ENCODE measurements around the gene ZNF358. TPM values are rescaled to one million over a fixed set of nuclear protein-coding genes. Genes with fewer than 3 reads are reported as not detected.
A peak's percentile ranks its signal among the peaks of the same experiment; 100 is the strongest.

The ZNF358 gene
- total and polyA plus RNA-seq, 4 donors, result 49.1 to 119 (median 56.5) TPM

GRCh38 chr19:7500811-7501450, 15.0 kb upstream of the ZNF358 start:
- Histone ChIP-seq H3K27me3 (ENCODE audit: control insufficient read depth in 1 of 2, insufficient read depth in 2 of 2, low read length in 1 of 2) (no peaks in the 10 kb centered on the region), H3K4me3 (ENCODE audit: low read length in 2 of 2) (peak overlapping the region in 1 of 2 donors; percentile 5), H3K36me3 (ENCODE audit: control insufficient read depth in 1 of 2, insufficient read depth in 2 of 2, low read length in 1 of 2) (no peaks in the 10 kb centered on the region), H3K9me3 (ENCODE audit: control insufficient read depth, low read length) (no peaks in the 10 kb centered on the region), H3K4me1 (ENCODE audit: control insufficient read depth in 1 of 2, insufficient read depth in 2 of 2, low read length in 2 of 2) (no peaks in the 10 kb centered on the region), H3K27ac (ENCODE audit: low read depth in 1 of 2, low read length in 2 of 2) (no peak overlapping the region)
- WGBS, 2 donors, result 2 to 3% methylated on average over 73 to 93 of the region's 93 CpGs
- intact Hi-C loops (cut with DNase I), result no loop called here
- ATAC-seq (ENCODE audit: low FRiP score) (peak; percentile 67), DNase-seq (no peak)

DNA sequence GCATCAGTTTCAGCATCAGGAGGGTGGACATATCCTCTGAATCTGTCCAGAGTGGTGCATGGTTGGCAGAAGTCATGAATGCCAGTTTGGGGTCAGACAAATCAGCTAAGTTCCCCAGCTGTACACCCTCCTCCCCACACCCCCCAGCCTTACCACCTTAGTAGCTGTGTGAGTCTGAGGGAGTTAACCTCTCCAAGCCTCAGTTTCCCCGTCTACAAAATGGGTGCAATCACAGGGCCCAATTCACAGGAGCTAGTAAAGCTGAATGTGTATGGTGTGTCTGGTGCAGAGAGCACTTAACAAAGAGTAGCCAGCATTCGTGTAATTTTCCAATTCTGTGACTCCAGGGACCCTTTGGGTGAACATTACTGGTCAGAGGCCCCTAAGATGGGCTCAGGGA, 13.4 kb upstream of the ZNF358 start:
- no peaks in the 10 kb centered on the region for H3K4me1 ChIP-seq (ENCODE audit: control insufficient read depth in 1 of 2, insufficient read depth in 2 of 2, low read length in 2 of 2)
- no peaks in the 10 kb centered on the region for H3K9me3 ChIP-seq (ENCODE audit: control insufficient read depth, low read length)
- H3K36me3 ChIP-seq (ENCODE audit: control insufficient read depth in 1 of 2, insufficient read depth in 2 of 2, low read length in 1 of 2), result no peaks in the 10 kb centered on the region
- intact Hi-C loops (cut with DNase I), result no loop called here
- no peaks in the 10 kb centered on the region for H3K27me3 ChIP-seq (ENCODE audit: control insufficient read depth in 1 of 2, insufficient read depth in 2 of 2, low read length in 1 of 2)
- H3K4me3 ChIP-seq (ENCODE audit: low read length in 2 of 2), result no peak overlapping the region
- no peak overlapping the region for H3K27ac ChIP-seq (ENCODE audit: low read depth in 1 of 2, low read length in 2 of 2)
- ATAC-seq (ENCODE audit: low FRiP score) (no peak), DNase-seq (no peak)
- 41 to 66% methylated on average over 2 of the region's 2 CpGs for WGBS, 2 donors

GRCh38 chr19:7504684-7505083, 11.2 kb upstream of the ZNF358 start:
- H3K9me3 ChIP-seq (ENCODE audit: control insufficient read depth, low read length), result no peaks in the 10 kb centered on the region
- no peaks in the 10 kb centered on the region for H3K27me3 ChIP-seq (ENCODE audit: control insufficient read depth in 1 of 2, insufficient read depth in 2 of 2, low read length in 1 of 2)
- ATAC-seq (ENCODE audit: low FRiP score), result no peak
- 87 to 91% methylated on average over 6 of the region's 6 CpGs for WGBS, 2 donors
- no peak for DNase-seq
- H3K4me3 ChIP-seq (ENCODE audit: low read length in 2 of 2), result no peak overlapping the region
- intact Hi-C loops (cut with DNase I), result no loop called here
- H3K4me1 ChIP-seq (ENCODE audit: control insufficient read depth in 1 of 2, insufficient read depth in 2 of 2, low read length in 2 of 2), result no peaks in the 10 kb centered on the region
- H3K27ac ChIP-seq (ENCODE audit: low read depth in 1 of 2, low read length in 2 of 2), result no peak overlapping the region
- no peaks in the 10 kb centered on the region for H3K36me3 ChIP-seq (ENCODE audit: control insufficient read depth in 1 of 2, insufficient read depth in 2 of 2, low read length in 1 of 2)

- no peaks in the 10 kb centered on the region for H3K9me3 ChIP-seq (ENCODE audit: control insufficient read depth, low read length)
- no peak overlapping the region for H3K4me3 ChIP-seq (ENCODE audit: low read length in 2 of 2)
- ATAC-seq (ENCODE audit: low FRiP score) (no peak), DNase-seq (no peak)
- H3K4me1 ChIP-seq (ENCODE audit: control insufficient read depth in 1 of 2, insufficient read depth in 2 of 2, low read length in 2 of 2), result no peaks in the 10 kb centered on the region
- no peak overlapping the region for H3K27ac ChIP-seq (ENCODE audit: low read depth in 1 of 2, low read length in 2 of 2)
- 53 to 62% methylated on average over 19 of the region's 19 CpGs for WGBS, 2 donors
- H3K27me3 ChIP-seq (ENCODE audit: control insufficient read depth in 1 of 2, insufficient read depth in 2 of 2, low read length in 1 of 2), result no peaks in the 10 kb centered on the region
- no peaks in the 10 kb centered on the region for H3K36me3 ChIP-seq (ENCODE audit: control insufficient read depth in 1 of 2, insufficient read depth in 2 of 2, low read length in 1 of 2)
- intact Hi-C loops (cut with DNase I), result no loop called here
These were observed 10.6 kb upstream of the ZNF358 start for GRCh38 chr19:7505288-7505681.

GRCh38 chr19:7505682-7506384, 10.1 kb upstream of the ZNF358 start:
- H3K36me3 ChIP-seq (ENCODE audit: control insufficient read depth in 1 of 2, insufficient read depth in 2 of 2, low read length in 1 of 2), result no peaks in the 10 kb centered on the region
- DNase-seq (peak in 1 of 2 donors; percentile 72), ATAC-seq (ENCODE audit: low FRiP score) (peak; percentile 68)
- WGBS, 2 donors, result 5 to 6% methylated on average over 22 to 33 of the region's 33 CpGs
- H3K27me3 ChIP-seq (ENCODE audit: control insufficient read depth in 1 of 2, insufficient read depth in 2 of 2, low read length in 1 of 2), result no peaks in the 10 kb centered on the region
- no peaks in the 10 kb centered on the region for H3K4me1 ChIP-seq (ENCODE audit: control insufficient read depth in 1 of 2, insufficient read depth in 2 of 2, low read length in 2 of 2)
- intact Hi-C loops (cut with DNase I), result no loop called here
- no peaks in the 10 kb centered on the region for H3K9me3 ChIP-seq (ENCODE audit: control insufficient read depth, low read length)
- no peak overlapping the region for H3K4me3 ChIP-seq (ENCODE audit: low read length in 2 of 2)
- no peak overlapping the region for H3K27ac ChIP-seq (ENCODE audit: low read depth in 1 of 2, low read length in 2 of 2)

DNA sequence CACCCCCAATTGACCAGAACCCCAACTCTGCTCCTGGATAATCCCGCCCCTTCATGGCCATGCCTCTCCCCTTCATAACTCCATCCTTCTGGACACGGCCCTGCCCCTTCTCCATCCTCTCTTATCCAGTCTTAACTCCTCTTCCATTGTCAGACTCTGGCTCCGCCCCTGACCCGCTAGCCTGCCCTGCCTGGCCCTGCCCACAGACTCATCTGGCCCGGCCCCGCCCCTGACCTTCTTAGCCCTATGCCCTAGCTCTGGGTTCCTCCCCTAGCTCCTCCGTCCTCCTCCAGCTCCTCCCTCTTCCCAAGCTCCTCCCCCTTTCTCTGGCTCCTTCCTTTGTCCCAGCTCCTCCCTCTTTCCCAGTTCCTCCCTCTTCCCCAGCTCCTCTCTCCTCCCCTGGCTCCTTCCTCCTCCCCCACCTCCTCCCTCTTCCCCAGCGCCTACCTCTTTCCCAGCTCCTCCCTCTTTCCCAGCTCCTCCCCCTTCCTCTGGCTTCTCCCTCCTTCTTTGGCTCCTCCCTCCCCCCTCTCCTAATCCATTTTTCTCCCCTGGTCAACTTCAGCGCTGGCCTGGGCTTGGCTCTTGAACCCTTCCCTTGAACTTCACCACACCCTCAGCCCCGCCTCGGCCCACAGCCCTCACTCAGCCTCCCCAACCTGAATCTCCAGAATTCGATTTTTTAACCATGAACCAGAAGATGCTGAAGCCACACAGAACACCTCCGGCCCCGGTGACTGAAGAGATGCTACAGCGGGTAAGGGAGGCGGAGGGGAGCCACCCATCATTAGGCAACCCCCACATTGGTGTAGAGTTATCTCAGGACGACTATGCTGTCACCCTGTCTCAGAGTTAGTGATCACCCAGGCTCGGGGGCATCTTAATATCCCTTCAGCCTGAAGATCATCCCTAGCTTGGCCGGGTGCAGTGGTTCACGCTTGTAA, 9.2 kb upstream of the ZNF358 start:
- no peaks in the 10 kb centered on the region for H3K9me3 ChIP-seq (ENCODE audit: control insufficient read depth, low read length)
- ATAC-seq (ENCODE audit: low FRiP score) (peak; percentile 89), DNase-seq (peak; percentile 91 to 95)
- no peaks in the 10 kb centered on the region for H3K36me3 ChIP-seq (ENCODE audit: control insufficient read depth in 1 of 2, insufficient read depth in 2 of 2, low read length in 1 of 2)
- intact Hi-C loops (cut with DNase I), result no loop called here
- no peaks in the 10 kb centered on the region for H3K27me3 ChIP-seq (ENCODE audit: control insufficient read depth in 1 of 2, insufficient read depth in 2 of 2, low read length in 1 of 2)
- no peaks in the 10 kb centered on the region for H3K4me1 ChIP-seq (ENCODE audit: control insufficient read depth in 1 of 2, insufficient read depth in 2 of 2, low read length in 2 of 2)
- 52% methylated on average over 20 of the region's 20 CpGs for WGBS, 2 donors
- no peak overlapping the region for H3K27ac ChIP-seq (ENCODE audit: low read depth in 1 of 2, low read length in 2 of 2)
- H3K4me3 ChIP-seq (ENCODE audit: low read length in 2 of 2), result no peak overlapping the region

DNA sequence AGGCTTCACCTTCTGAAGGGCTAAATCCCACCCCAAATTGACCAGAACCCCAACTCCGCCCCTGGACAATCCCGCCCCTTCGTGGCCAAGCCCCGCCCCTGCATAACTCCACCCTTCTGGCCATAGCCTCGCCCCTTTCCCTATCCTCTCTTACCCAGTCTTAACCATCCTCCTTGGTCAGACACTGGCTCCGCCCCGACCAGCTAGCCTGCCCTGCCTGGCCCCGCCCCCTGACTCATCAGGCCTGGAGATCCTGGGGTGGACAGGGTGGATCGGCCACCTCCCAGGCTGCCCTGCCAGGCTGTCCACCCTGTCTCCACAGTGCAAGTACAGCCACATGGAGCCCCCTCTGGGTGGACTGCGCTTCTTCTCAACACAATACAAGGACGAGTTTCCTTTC, 8.0 kb upstream of the ZNF358 start:
- DNase-seq (peak; percentile 91 to 94), ATAC-seq (ENCODE audit: low FRiP score) (peak; percentile 60)
- H3K36me3 ChIP-seq (ENCODE audit: control insufficient read depth in 1 of 2, insufficient read depth in 2 of 2, low read length in 1 of 2), result no peaks in the 10 kb centered on the region
- no peaks in the 10 kb centered on the region for H3K27me3 ChIP-seq (ENCODE audit: control insufficient read depth in 1 of 2, insufficient read depth in 2 of 2, low read length in 1 of 2)
- WGBS, 2 donors, result 49% methylated on average over 11 of the region's 11 CpGs
- no peaks in the 10 kb centered on the region for H3K4me1 ChIP-seq (ENCODE audit: control insufficient read depth in 1 of 2, insufficient read depth in 2 of 2, low read length in 2 of 2)
- intact Hi-C loops (cut with DNase I), result no loop called here
- no peak overlapping the region for H3K27ac ChIP-seq (ENCODE audit: low read depth in 1 of 2, low read length in 2 of 2)
- H3K9me3 ChIP-seq (ENCODE audit: control insufficient read depth, low read length), result no peaks in the 10 kb centered on the region
- H3K4me3 ChIP-seq (ENCODE audit: low read length in 2 of 2), result no peak overlapping the region

GRCh38 chr19:7509625-7510024, 6.3 kb upstream of the ZNF358 start:
- Histone ChIP-seq H3K4me3 (ENCODE audit: low read length in 2 of 2) (no peak overlapping the region), H3K27me3 (ENCODE audit: control insufficient read depth in 1 of 2, insufficient read depth in 2 of 2, low read length in 1 of 2) (no peaks in the 10 kb centered on the region), H3K4me1 (ENCODE audit: control insufficient read depth in 1 of 2, insufficient read depth in 2 of 2, low read length in 2 of 2) (no peaks in the 10 kb centered on the region), H3K27ac (ENCODE audit: low read depth in 1 of 2, low read length in 2 of 2) (no peak overlapping the region), H3K36me3 (ENCODE audit: control insufficient read depth in 1 of 2, insufficient read depth in 2 of 2, low read length in 1 of 2) (no peaks in the 10 kb centered on the region), H3K9me3 (ENCODE audit: control insufficient read depth, low read length) (no peaks in the 10 kb centered on the region)
- no peak for ATAC-seq (ENCODE audit: low FRiP score)
- DNase-seq, result no peak
- intact Hi-C loops (cut with DNase I), result no loop called here
- 25 to 50% methylated on average over 3 of the region's 3 CpGs for WGBS, 2 donors

Data from aorta (tissue), 5 donors.